Fibroblast of skin of abdomen (primary cell): ENCODE measurements around the gene CDK1.
A peak's percentile ranks its signal among the peaks of the same experiment; 100 is the strongest.
"Not testable (repeated sequence)": the region's sequence is repeated elsewhere in the genome, so short reads cannot be mapped to it uniquely, and the experiment has no call there.

Experiments used
- DNase-seq: peaks from one replicate; pipeline ENCODE4 v3.0.0-alpha.2; 2013

CDK1 gene

GRCh38 chr10:60817398-60817805 lies 39.1 kb downstream of the CDK1 start:
- DNase-seq: no peak

GRCh38 chr10:60818134-60818770 lies 40.0 kb downstream of the CDK1 start:
- peak; percentile 91 for DNase-seq

GRCh38 chr10:60819271-60819670 lies 41.0 kb downstream of the CDK1 start:
- DNase-seq: no peak

- peak; percentile 97 for DNase-seq
Observed at GRCh38 chr10:60820093-60820754, 41.9 kb downstream of the CDK1 start.

GRCh38 chr10:60821656-60822055 lies 43.4 kb downstream of the CDK1 start:
- peak; percentile 52 for DNase-seq

- DNase-seq: no peak
Observed at GRCh38 chr10:60822809-60823208, 44.5 kb downstream of the CDK1 start.

- no peak for DNase-seq
Observed at GRCh38 chr10:60823324-60823723, 45.0 kb downstream of the CDK1 start.

- no peak for DNase-seq
Observed at GRCh38 chr10:60825520-60825919, 47.2 kb downstream of the CDK1 start.

GRCh38 chr10:60827791-60828488 lies 49.7 kb downstream of the CDK1 start:
- DNase-seq: peak; percentile 90

GRCh38 chr10:60828489-60828852 lies 50.2 kb downstream of the CDK1 start:
- DNase-seq: peak; percentile 55

- not testable (repeated sequence) for DNase-seq
Observed at GRCh38 chr10:60832136-60832535, 53.9 kb downstream of the CDK1 start.

- DNase-seq: no peak
Observed at GRCh38 chr10:60834401-60834800, 56.1 kb downstream of the CDK1 start.

GRCh38 chr10:60835049-60835448 lies 56.8 kb downstream of the CDK1 start:
- DNase-seq: no peak

GRCh38 chr10:60841227-60841626 lies 62.9 kb downstream of the CDK1 start:
- not testable (repeated sequence) for DNase-seq

- no peak for DNase-seq
Observed at GRCh38 chr10:60842694-60843093, 64.4 kb downstream of the CDK1 start.
